PFSK-1 (cell line): ENCODE results near the gene GPR158.

Experiments
- POLR2AphosphoS5 ChIP-seq: IDR thresholded peaks from 2 replicates; pipeline ENCODE4 v1.6.1; 2012; ENCODE audit warnings: low read depth, mild to moderate bottlenecking, control low read depth, low read length, moderate library complexity
- SIN3A ChIP-seq: IDR thresholded peaks from 2 replicates; pipeline ENCODE4 v1.6.1; 2012; ENCODE audit warnings: mild to moderate bottlenecking, low read length, moderate library complexity, borderline replicate concordance; ENCODE audit not compliant: insufficient read depth
- TAF1 ChIP-seq: IDR thresholded peaks from 2 replicates; pipeline ENCODE4 v1.6.1; 2012; ENCODE audit warnings: low read length, control low read depth, borderline replicate concordance; ENCODE audit not compliant: insufficient read depth

DNA sequence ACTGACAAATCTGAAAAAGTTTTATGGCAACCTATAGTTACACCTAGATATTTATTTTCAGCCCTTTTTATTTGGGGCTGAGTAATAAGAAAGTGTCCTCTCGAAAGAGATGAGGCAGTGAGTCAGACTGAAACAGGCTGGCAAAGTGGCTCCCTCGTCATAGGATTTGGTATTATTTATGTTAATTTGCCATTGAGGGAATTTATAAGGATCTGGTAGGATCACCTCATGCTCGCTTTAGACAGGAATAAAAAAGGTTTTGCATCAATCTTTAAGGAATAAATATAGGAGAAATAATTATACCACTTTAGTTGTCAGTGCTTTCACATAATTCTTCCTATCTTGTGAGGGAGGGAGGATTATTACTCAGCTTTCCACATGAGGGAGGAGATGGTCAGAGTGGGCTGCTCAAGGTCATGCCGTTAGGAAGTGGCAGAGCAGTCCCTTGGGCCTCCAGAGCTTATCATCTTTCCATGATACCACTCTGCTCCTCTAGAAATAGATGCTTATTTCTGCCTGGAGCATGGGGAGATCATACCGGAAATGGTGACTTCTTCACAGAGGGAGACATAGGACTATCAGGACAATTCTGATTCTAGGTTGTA lies 356.8 kb downstream of the GPR158 start:
- TF ChIP-seq TAF1, result no peak
- TF ChIP-seq SIN3A, result no peak
- TF ChIP-seq POLR2AphosphoS5, result no peak
